Neuronal stem cell (in vitro differentiated cells): ENCODE data around the gene CHRDL2.

ENCODE experiments used
- DNase-seq: peaks from one replicate; pipeline ENCODE4 v3.0.0-alpha.2; 2013; ENCODE audit warnings: low spot score
- H2AFZ ChIP-seq: one replicate; pipeline ENCODE4 v1.6.1; 2013; ENCODE audit warnings: mild to moderate bottlenecking, low read length, inconsistent platforms
- H2AK5ac ChIP-seq: 2 replicates; pipeline ENCODE4 v1.6.1; 2013; ENCODE audit warnings: low read depth, mild to moderate bottlenecking, inconsistent platforms, low read length, moderate library complexity, mixed read lengths
- H2BK120ac ChIP-seq: 2 replicates; pipeline ENCODE4 v1.6.1; 2013; ENCODE audit warnings: low read depth, mild to moderate bottlenecking, inconsistent platforms, low read length, moderate library complexity, mixed read lengths
- H2BK12ac ChIP-seq: one replicate; pipeline ENCODE4 v1.6.1; 2013; ENCODE audit warnings: low read length, inconsistent platforms
- H2BK15ac ChIP-seq: 2 replicates; pipeline ENCODE4 v1.6.1; 2013; ENCODE audit warnings: mild to moderate bottlenecking, low read length, inconsistent platforms, mixed read lengths
- H2BK5ac ChIP-seq: one replicate; pipeline ENCODE4 v1.6.1; 2013; ENCODE audit warnings: inconsistent platforms, mild to moderate bottlenecking, low read length, moderate library complexity
- H3K14ac ChIP-seq: one replicate; pipeline ENCODE4 v1.6.1; 2013; ENCODE audit warnings: low read length, inconsistent platforms
- H3K18ac ChIP-seq: 2 replicates; pipeline ENCODE4 v1.6.1; 2013; ENCODE audit warnings: low read length, inconsistent platforms
- H3K23ac ChIP-seq: 2 replicates; pipeline ENCODE4 v1.6.1; 2013; ENCODE audit warnings: low read depth, mild to moderate bottlenecking, mixed read lengths, low read length, inconsistent platforms; ENCODE audit not compliant: poor library complexity
- H3K27ac ChIP-seq: replicated peaks from 3 replicates; pipeline ENCODE4 v1.5.1; 2013; ENCODE audit warnings: low read length, inconsistent platforms
- H3K27me3 ChIP-seq, 3 experiments: 2 replicates each; pipeline ENCODE4 v1.6.1; 2013; ENCODE audit warnings: low read length in 3 of 3, mild to moderate bottlenecking in 2 of 3, inconsistent platforms in 1 of 3, low read depth in 1 of 3, mixed read lengths in 1 of 3, moderate library complexity in 1 of 3; ENCODE audit not compliant: control insufficient read depth in 3 of 3, insufficient read depth in 3 of 3
- H3K36me3 ChIP-seq, 2 donors: replicated peaks in 1 of 2; 2 replicates each; pipeline ENCODE4 v1.6.1; 2013; ENCODE audit warnings: low read length in 2 of 2; ENCODE audit not compliant: control insufficient read depth in 2 of 2, insufficient read depth in 2 of 2
- H3K4ac ChIP-seq: 2 replicates; pipeline ENCODE4 v1.6.1; 2013; ENCODE audit warnings: inconsistent platforms, mild to moderate bottlenecking, low read length, moderate library complexity
- H3K4me1 ChIP-seq, 2 donors: 1 replicate in 1 of 2; 2 replicates in 1 of 2; pipeline ENCODE4 v1.6.1; 2013; ENCODE audit warnings: low read length in 2 of 2, low read depth in 1 of 2; ENCODE audit not compliant: control insufficient read depth in 2 of 2, insufficient read depth in 1 of 2
- H3K4me2 ChIP-seq: one replicate; pipeline ENCODE4 v1.6.1; 2013; ENCODE audit warnings: mild to moderate bottlenecking, low read length, inconsistent platforms; ENCODE audit not compliant: insufficient read depth, poor library complexity, severe bottlenecking
- H3K4me3 ChIP-seq, 2 donors: 2 replicates each; pipeline ENCODE4 v1.5.1; 2013; ENCODE audit warnings: low read length in 2 of 2, mild to moderate bottlenecking in 2 of 2, inconsistent platforms in 1 of 2, moderate library complexity in 1 of 2
- H3K79me1 ChIP-seq: one replicate; pipeline ENCODE4 v1.6.1; 2013; ENCODE audit warnings: low read depth, mild to moderate bottlenecking, inconsistent platforms, low read length, moderate library complexity
- H3K9ac ChIP-seq: one replicate; pipeline ENCODE4 v1.6.1; 2013; ENCODE audit warnings: mild to moderate bottlenecking, low read depth, low read length, inconsistent platforms; ENCODE audit not compliant: poor library complexity
- H3K9me3 ChIP-seq, 2 donors: replicated peaks in 1 of 2; 2 replicates each; pipeline versions ENCODE3 to v1.6.1; 2013; ENCODE audit warnings: low read length in 2 of 2, mild to moderate bottlenecking in 2 of 2, inconsistent platforms in 1 of 2, low read depth in 1 of 2, mixed read lengths in 1 of 2, moderate library complexity in 1 of 2; ENCODE audit not compliant: control insufficient read depth in 2 of 2, insufficient read depth in 1 of 2
- H4K8ac ChIP-seq: one replicate; pipeline ENCODE4 v1.6.1; 2013; ENCODE audit warnings: low read depth, mild to moderate bottlenecking, inconsistent platforms, low read length, moderate library complexity
- H4K91ac ChIP-seq: one replicate; pipeline ENCODE4 v1.6.1; 2013; ENCODE audit warnings: low read length, low read depth, mild to moderate bottlenecking, inconsistent platforms; ENCODE audit not compliant: poor library complexity
- WGBS, 2 donors: extraction: QIAGEN DNeasy Blood & Tissue Kit; methylation state at CpG; one replicate each; pipeline ENCODE4 v1.1.7; 2013; ENCODE audit warnings: missing lambda C conversion rate in 2 of 2, mixed read lengths in 1 of 2; ENCODE audit not compliant: insufficient read length in 2 of 2, insufficient replicate concordance in 1 of 2; ENCODE audit errors: extremely low coverage in 2 of 2; 5-methylcytosine and 5-hydroxymethylcytosine counted together

Gene CHRDL2

DNA sequence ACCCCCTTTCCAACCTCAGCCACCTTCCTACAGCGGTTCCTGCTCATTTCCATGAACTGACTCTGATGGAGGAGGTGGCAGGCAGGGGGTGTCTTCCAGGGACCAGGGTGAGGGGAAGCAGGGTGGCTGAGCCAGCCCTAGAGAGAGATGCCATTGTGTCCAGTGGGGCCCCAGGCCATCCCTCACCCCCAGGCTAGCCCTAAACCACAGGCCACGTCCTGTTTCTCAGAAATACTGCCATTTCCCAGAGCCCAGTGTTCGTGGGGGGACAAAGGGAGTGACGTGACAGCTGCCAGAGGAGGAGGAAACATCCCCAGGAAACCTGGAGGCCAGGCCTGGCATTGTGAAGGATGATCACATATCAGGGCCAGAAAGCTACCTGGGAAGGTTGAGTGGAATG, 39.5 kb downstream of the CHRDL2 start:
- Histone ChIP-seq H3K18ac (peak overlapping the region; percentile 51), H3K4ac (no peak overlapping the region), H2BK120ac (no peak overlapping the region), H2BK12ac (no peak overlapping the region), H2AFZ (no peak overlapping the region), H3K79me1 (no peaks in the 10 kb centered on the region), H3K9ac (no peak overlapping the region), H3K14ac (peak overlapping the region; percentile 9), H2AK5ac (no peak overlapping the region), H3K4me2 (no peak overlapping the region), H3K36me3 (no peaks in the 10 kb centered on the region), H3K27ac (no peak overlapping the region), H2BK15ac (no peak overlapping the region), H2BK5ac (no peak overlapping the region), H3K23ac (no peak overlapping the region), H3K27me3 (no peaks in the 10 kb centered on the region), H4K91ac (no peak overlapping the region), H3K9me3 (peaks cover 0 to 2% of the 10 kb centered on the region in 2 donors), H4K8ac (no peak overlapping the region), H3K4me1 (peaks cover 0 to 8% of the 10 kb centered on the region in 2 donors), H3K4me3 (peak overlapping the region in 1 of 2 donors; percentile 17)
- DNase-seq = no peak
- WGBS, 2 donors = no CpG with 5 or more reads among the region's 4 CpGs

DNA sequence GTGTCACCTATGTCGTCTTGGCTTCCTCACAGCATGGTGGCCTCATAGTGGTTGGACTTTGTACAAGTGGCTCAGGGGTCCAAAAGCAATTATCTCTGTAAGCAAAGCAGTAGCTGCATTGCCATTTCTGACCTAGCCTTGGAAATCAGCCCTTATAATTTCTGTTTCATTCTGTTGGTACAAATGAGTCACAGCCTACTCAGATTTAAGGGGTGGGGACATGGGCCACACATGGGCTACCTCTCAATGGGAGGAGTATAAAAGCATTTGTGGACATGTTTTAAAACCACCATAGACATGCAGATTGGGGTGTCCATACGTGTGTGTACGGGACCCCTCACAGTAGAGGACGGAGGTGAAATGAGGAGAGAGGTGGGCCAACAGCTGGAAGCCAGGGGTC, 41.6 kb downstream of the CHRDL2 start:
- Histone ChIP-seq H3K79me1 (no peaks in the 10 kb centered on the region), H3K9ac (no peak overlapping the region), H3K27ac (no peak overlapping the region), H2BK15ac (no peak overlapping the region), H3K4me2 (no peak overlapping the region), H3K4ac (no peak overlapping the region), H3K23ac (no peak overlapping the region), H3K4me3 (no peak overlapping the region), H2AK5ac (no peak overlapping the region), H4K8ac (no peak overlapping the region), H2AFZ (no peak overlapping the region), H3K14ac (no peak overlapping the region), H3K9me3 (peaks cover 0 to 9% of the 10 kb centered on the region in 2 donors), H3K36me3 (no peaks in the 10 kb centered on the region), H3K27me3 (no peaks in the 10 kb centered on the region), H2BK12ac (no peak overlapping the region), H3K18ac (no peak overlapping the region), H2BK5ac (no peak overlapping the region), H2BK120ac (no peak overlapping the region), H4K91ac (no peak overlapping the region), H3K4me1 (no peaks in the 10 kb centered on the region)
- WGBS, 2 donors = no CpG with 5 or more reads among the region's 4 CpGs
- DNase-seq = no peak

GRCh38 chr11:74687237-74688023, 43.8 kb downstream of the CHRDL2 start:
- WGBS, 2 donors = no CpG with 5 or more reads among the region's 6 CpGs
- Histone ChIP-seq H3K9me3 (peaks cover 0 to 9% of the 10 kb centered on the region in 2 donors), H3K27ac (no peak overlapping the region), H3K79me1 (no peaks in the 10 kb centered on the region), H3K9ac (no peak overlapping the region), H3K36me3 (no peaks in the 10 kb centered on the region), H2AK5ac (no peak overlapping the region), H4K8ac (no peak overlapping the region), H2BK5ac (no peak overlapping the region), H2AFZ (peak overlapping the region; percentile 23), H4K91ac (no peak overlapping the region), H3K14ac (no peak overlapping the region), H3K23ac (no peak overlapping the region), H3K4me1 (no peaks in the 10 kb centered on the region), H3K27me3 (peaks cover 0 to 7% (median 4%) of the 10 kb centered on the region in 3 experiments), H2BK120ac (no peak overlapping the region), H3K4me2 (no peak overlapping the region), H3K18ac (no peak overlapping the region), H2BK12ac (no peak overlapping the region), H2BK15ac (no peak overlapping the region), H3K4me3 (no peak overlapping the region), H3K4ac (no peak overlapping the region)
- no peak for DNase-seq

- H3K14ac ChIP-seq = no peak overlapping the region
- H3K18ac ChIP-seq = no peak overlapping the region
- no peaks in the 10 kb centered on the region for H3K79me1 ChIP-seq
- no peak overlapping the region for H2BK15ac ChIP-seq
- no peaks in the 10 kb centered on the region for H3K36me3 ChIP-seq
- H2AK5ac ChIP-seq = no peak overlapping the region
- H2AFZ ChIP-seq = no peak overlapping the region
- no peak overlapping the region for H3K23ac ChIP-seq
- H3K4me3 ChIP-seq = no peak overlapping the region
- no peak overlapping the region for H4K8ac ChIP-seq
- WGBS, 2 donors = no CpG with 5 or more reads among the region's 4 CpGs
- H3K4me2 ChIP-seq = no peak overlapping the region
- H3K4ac ChIP-seq = no peak overlapping the region
- peaks cover 0 to 9% of the 10 kb centered on the region in 2 donors for H3K9me3 ChIP-seq
- peaks cover 0 to 7% (median 4%) of the 10 kb centered on the region in 3 experiments for H3K27me3 ChIP-seq
- no peak overlapping the region for H2BK12ac ChIP-seq
- no peak for DNase-seq
- H3K9ac ChIP-seq = no peak overlapping the region
- no peak overlapping the region for H2BK5ac ChIP-seq
- no peaks in the 10 kb centered on the region for H3K4me1 ChIP-seq
- H3K27ac ChIP-seq = no peak overlapping the region
- no peak overlapping the region for H2BK120ac ChIP-seq
- H4K91ac ChIP-seq = no peak overlapping the region
Observed at GRCh38 chr11:74686792-74687191, 44.4 kb downstream of the CHRDL2 start.
